Bronchial epithelial cell (primary cell): ENCODE data around the gene FBXW7. TPM values are rescaled to one million over a fixed set of nuclear protein-coding genes. Genes with fewer than 3 reads are reported as not detected.

Experiments
- DNase-seq: peaks from one replicate; pipeline ENCODE4 v3.0.0-alpha.2; 2010; ENCODE audit warnings: low read depth
- FAIRE-seq: peaks from 2 replicates; lab custom pipeline; 2011; peaks lifted over from hg19 to GRCh38; lab: Jason Lieb, UNC
- H3K27me3 ChIP-seq: 2 replicates; pipeline ENCODE4 v1.5.1; 2011; ENCODE audit warnings: low read length; ENCODE audit not compliant: control insufficient read depth, insufficient read depth
- H3K36me3 ChIP-seq: 2 replicates; pipeline ENCODE4 v1.5.1; 2011; ENCODE audit warnings: low read length; ENCODE audit not compliant: control insufficient read depth, insufficient read depth
- H3K4me3 ChIP-seq: 2 replicates; pipeline ENCODE4 v1.5.1; 2011; ENCODE audit warnings: mild to moderate bottlenecking, low read depth, low read length, control low read depth
- total RNA-seq: library from RNA; depleted of rRNA; stranded (reverse); fragments of >200 nt; gene quantifications from 2 replicates; pipeline ENCODE4 v1.2.1, GENCODE V29; 2014
- TF ChIP-seq, protein P1 (sequence below): IDR thresholded peaks from 2 replicates; pipeline ENCODE4 v1.5.1; 2011; ENCODE audit warnings: mild to moderate bottlenecking, moderate library complexity, low read length, control low read depth, inconsistent platforms; ENCODE audit not compliant: insufficient read depth, severe bottlenecking

FBXW7 gene
- total RNA-seq, 1 donor from 2014 or later: 145 TPM

DNA sequence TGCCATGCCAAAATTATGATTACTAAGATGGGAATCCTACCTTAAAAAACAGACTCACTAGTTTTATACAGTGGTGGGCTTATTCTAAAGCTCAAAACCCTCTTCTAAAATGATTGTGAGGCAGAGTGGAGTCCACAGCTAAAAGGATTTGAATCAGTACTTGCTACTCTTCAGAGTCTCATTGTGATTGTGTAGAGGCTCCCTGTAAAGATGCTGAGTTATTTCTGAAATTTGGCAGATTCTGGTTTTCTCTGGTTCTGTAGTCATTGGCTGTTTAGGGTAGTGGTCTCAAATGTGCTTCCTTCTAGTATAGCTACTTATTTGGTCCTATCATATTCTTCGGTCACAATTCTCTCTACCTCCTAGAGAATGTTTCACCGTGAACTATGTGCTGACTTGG is 104.1 kb downstream of the FBXW7 start:
- no peak overlapping the region for H3K4me3 ChIP-seq
- TF ChIP-seq, protein P1, sequence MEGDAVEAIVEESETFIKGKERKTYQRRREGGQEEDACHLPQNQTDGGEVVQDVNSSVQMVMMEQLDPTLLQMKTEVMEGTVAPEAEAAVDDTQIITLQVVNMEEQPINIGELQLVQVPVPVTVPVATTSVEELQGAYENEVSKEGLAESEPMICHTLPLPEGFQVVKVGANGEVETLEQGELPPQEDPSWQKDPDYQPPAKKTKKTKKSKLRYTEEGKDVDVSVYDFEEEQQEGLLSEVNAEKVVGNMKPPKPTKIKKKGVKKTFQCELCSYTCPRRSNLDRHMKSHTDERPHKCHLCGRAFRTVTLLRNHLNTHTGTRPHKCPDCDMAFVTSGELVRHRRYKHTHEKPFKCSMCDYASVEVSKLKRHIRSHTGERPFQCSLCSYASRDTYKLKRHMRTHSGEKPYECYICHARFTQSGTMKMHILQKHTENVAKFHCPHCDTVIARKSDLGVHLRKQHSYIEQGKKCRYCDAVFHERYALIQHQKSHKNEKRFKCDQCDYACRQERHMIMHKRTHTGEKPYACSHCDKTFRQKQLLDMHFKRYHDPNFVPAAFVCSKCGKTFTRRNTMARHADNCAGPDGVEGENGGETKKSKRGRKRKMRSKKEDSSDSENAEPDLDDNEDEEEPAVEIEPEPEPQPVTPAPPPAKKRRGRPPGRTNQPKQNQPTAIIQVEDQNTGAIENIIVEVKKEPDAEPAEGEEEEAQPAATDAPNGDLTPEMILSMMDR: no peak

DNA sequence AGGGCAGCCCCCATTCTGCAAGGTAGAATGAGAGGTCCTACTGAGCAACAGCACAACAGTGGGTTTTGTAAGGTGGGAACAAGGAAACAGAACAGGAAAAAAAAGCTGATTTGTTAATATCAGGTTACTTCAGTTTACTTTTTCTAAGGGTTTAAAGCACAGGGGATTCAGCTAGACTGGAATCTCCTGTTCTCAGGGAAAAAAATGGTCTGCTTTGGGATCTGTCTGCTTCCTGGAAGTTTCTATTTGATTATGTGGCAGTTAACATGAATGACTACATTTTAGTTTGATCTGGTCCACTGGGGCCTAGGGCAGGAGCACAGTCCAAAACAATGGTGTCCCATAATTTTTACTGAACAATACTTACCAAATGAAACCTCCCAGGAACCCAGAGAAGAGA is 104.6 kb downstream of the FBXW7 start:
- H3K36me3 ChIP-seq: no peaks in the 10 kb centered on the region
- H3K27me3 ChIP-seq: no peaks in the 10 kb centered on the region
- TF ChIP-seq, protein P1: no peak
- DNase-seq (no peak), FAIRE-seq (no peak)
- H3K4me3 ChIP-seq: no peak overlapping the region

More for the DNA sequence above, 104.1 kb downstream of the FBXW7 start:
- FAIRE-seq (no peak), DNase-seq (no peak)
- H3K36me3 ChIP-seq: no peaks in the 10 kb centered on the region
- no peaks in the 10 kb centered on the region for H3K27me3 ChIP-seq

DNA sequence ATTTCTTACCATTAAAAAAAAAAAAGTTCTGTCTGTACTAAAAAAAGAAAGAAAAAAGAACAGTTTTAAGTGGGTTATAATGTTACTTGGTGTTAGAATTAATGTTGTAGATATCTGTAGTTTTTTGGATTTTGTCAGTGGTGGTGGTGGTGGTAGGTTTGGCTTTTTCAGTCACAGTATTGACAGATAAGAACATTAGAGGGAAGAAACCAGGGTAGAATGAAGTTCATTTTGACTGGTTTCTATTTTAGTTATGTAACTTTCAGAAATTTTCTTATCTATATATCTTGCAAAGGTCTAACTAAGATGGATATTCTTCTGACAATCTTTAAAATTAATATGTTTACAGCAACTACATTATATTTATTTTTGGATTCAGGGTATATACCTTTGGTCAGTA is 105.4 kb downstream of the FBXW7 start:
- H3K36me3 ChIP-seq: no peaks in the 10 kb centered on the region
- TF ChIP-seq, protein P1: no peak
- no peak for DNase-seq
- no peak for FAIRE-seq
- H3K27me3 ChIP-seq: no peaks in the 10 kb centered on the region
- H3K4me3 ChIP-seq: no peak overlapping the region

DNA sequence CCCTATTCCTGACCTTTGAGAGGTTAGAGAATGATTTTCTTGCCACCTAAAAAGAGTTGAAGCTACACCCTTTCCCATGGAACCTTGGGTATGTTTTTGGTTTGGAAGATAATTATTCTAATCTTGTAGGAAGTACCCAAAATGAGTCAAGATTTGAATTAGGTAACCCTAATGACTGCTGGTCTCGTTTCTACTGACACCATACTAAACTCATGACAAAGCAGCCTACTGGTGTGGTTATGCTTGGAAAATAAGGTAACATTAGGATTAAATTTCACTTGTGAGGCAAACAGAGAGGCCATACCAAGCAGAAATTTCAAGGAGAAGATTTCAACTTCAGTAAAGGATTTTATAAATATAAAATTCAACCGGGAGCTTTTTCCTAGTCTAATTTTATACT is 107.9 kb downstream of the FBXW7 start:
- TF ChIP-seq, protein P1: no peak
- H3K4me3 ChIP-seq: no peak overlapping the region
- DNase-seq: peak; percentile 51
- no peaks in the 10 kb centered on the region for H3K27me3 ChIP-seq
- no peak for FAIRE-seq
- no peaks in the 10 kb centered on the region for H3K36me3 ChIP-seq

DNA sequence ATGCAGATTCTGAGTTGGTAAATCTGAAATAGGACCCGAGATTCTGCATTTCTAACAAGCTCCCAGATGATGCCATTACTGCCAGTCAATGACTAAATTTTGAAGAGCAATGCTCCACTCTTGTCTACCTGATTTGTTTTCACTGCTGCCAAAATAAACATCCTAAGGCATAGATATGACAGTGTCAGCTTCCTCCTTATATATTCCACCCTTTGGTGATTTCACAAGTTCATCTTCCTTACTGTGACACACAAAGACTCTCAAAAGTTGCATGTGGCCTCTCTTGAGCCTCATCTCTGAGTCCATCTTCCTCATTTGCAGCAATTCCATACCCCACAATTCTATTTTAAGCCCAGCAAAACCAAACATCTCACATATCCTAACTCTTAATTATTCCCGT is 110.9 kb downstream of the FBXW7 start:
- TF ChIP-seq, protein P1: no peak

DNA sequence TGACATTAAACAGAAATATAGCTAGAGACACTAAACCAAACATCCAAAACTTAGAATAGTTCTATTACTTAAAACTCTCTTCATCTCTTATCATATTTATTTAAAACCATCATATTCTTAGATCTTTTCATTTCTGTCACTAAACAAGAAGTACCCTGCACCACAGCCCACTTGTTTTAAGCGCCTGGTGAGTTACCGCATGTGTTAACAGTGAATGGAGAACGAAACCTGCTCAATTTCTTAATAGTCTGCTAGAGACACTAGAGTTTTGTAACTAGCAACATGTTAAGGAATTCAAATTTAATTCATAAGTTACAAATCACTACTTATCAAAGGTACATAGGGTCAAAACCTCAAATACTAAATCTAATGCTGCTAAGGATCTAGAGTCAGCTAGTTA is 111.5 kb downstream of the FBXW7 start:
- DNase-seq: no peak
- H3K27me3 ChIP-seq: no peaks in the 10 kb centered on the region
- no peak for FAIRE-seq
- H3K36me3 ChIP-seq: no peaks in the 10 kb centered on the region
- H3K4me3 ChIP-seq: no peak overlapping the region
- TF ChIP-seq, protein P1: no peak

More for the DNA sequence above, 110.9 kb downstream of the FBXW7 start:
- FAIRE-seq (no peak), DNase-seq (peak; percentile 60)
- Histone ChIP-seq H3K4me3 (no peak overlapping the region), H3K36me3 (no peaks in the 10 kb centered on the region), H3K27me3 (no peaks in the 10 kb centered on the region)
